Gastrocnemius medialis (tissue), 4 donors: ENCODE data around the gene CARMIL3.

Source experiments
- CTCF ChIP-seq, 5 experiments: fragments of 450-650 bp in 3 of 5; fragments of 200-600 bp in 2 of 5; sonication (generic) in 2 of 5; IDR thresholded peaks in 4 of 5; conservative IDR thresholded peaks in 1 of 5; 1 replicate in 4 of 5; 2 replicates in 1 of 5; pipeline ENCODE4 v1.5.1; 2016 to 2019; ENCODE audit warnings: antibody characterized with exemption in 5 of 5, mild to moderate bottlenecking in 3 of 5, moderate library complexity in 3 of 5
- POLR2A ChIP-seq, 2 donors: fragments of 450-650 bp; IDR thresholded peaks; one replicate each; pipeline ENCODE4 v1.6.1; 2017; ENCODE audit warnings: antibody characterized with exemption in 2 of 2, mild to moderate bottlenecking in 2 of 2, moderate library complexity in 2 of 2

GRCh38 chr14:24080142-24080530, 28.3 kb downstream of the CARMIL3 start:
- no peak for TF ChIP-seq CTCF (IDR thresholded peaks at IDR 0.05 in 4 of 5, conservative IDR thresholded peaks at IDR 0.05 in 1 of 5)
- TF ChIP-seq POLR2A (IDR thresholded peaks at IDR 0.05): no peak
